Lower leg skin (tissue), 3 donors: ENCODE measurements around the gene COL9A3.

Experiments
- CTCF ChIP-seq, 3 donors: fragments of 450-650 bp; IDR thresholded peaks; one replicate each; pipeline ENCODE4 v1.5.1; 2016; ENCODE audit warnings: antibody characterized with exemption in 3 of 3, mild to moderate bottlenecking in 3 of 3, moderate library complexity in 2 of 3
- POLR2A ChIP-seq, 2 donors: fragments of 450-650 bp; IDR thresholded peaks; one replicate each; pipeline ENCODE4 v1.6.1; 2016 to 2017; ENCODE audit warnings: antibody characterized with exemption in 2 of 2, mild to moderate bottlenecking in 1 of 2, moderate library complexity in 1 of 2

- TF ChIP-seq POLR2A (IDR thresholded peaks at IDR 0.05) (no peak), CTCF (IDR thresholded peaks at IDR 0.05) (no peak)
Measured at GRCh38 chr20:62836967-62837490, 20.2 kb downstream of the COL9A3 start.
